GM12878 (cell line): ENCODE results near the gene PNLIPRP2. TPM values are rescaled to one million over a fixed set of nuclear protein-coding genes. Genes with fewer than 3 reads are reported as not detected.

Source experiments
- ATAC-seq: fragments of 200-7000 bp; cut with Tn5 transposase; 3 replicates; pipeline ENCODE4 v1.9.1; 2020; ENCODE audit warnings: mild to moderate bottlenecking, moderate library complexity
- BruUV-seq: library from RNA; stranded (reverse); fragments of 400-500 nt; replicated peaks from 2 replicates; lab custom pipeline; 2021; lab: Mats Ljungman, UMichigan
- CTCF ChIA-PET: fragments of 300-600 bp; sonication (Branson Sonifier 250); formaldehyde crosslinking; extraction: SDS; loops from one replicate; lab custom pipeline; 2021; ENCODE audit warnings: inconsistent platforms; lab: Yijun Ruan, JAX
- POLR2A ChIA-PET: fragments of 350-600 bp; formaldehyde crosslinking; extraction: SDS; loops from one replicate; lab custom pipeline; 2021; ENCODE audit warnings: inconsistent platforms; lab: Charles Lee
- RAD21 ChIA-PET: fragments of 300-600 bp; sonication (Branson Sonifier 250); formaldehyde crosslinking; loops from one replicate; lab custom pipeline; 2023; ENCODE audit warnings: antibody characterized with exemption; ENCODE audit not compliant: unreplicated experiment; lab: Charles Lee
- SMC1A ChIA-PET: fragments of 300-600 bp; sonication (Branson Sonifier 250); formaldehyde crosslinking; loops from one replicate; lab custom pipeline; 2023; ENCODE audit not compliant: unreplicated experiment, uncharacterized antibody; lab: Charles Lee
- DNase-seq: peaks from one replicate; pipeline ENCODE4 v3.0.0-alpha.2; 2011; ENCODE audit warnings: low read depth, low spot score
- FAIRE-seq: peaks from 3 replicates; lab custom pipeline; 2011; peaks lifted over from hg19 to GRCh38; lab: Jason Lieb, UNC
- H2AFZ ChIP-seq: 2 replicates; pipeline ENCODE4 v1.6.0; 2011; ENCODE audit warnings: low read depth, low read length, control low read depth; ENCODE audit not compliant: control insufficient read depth
- H3K27ac ChIP-seq: 2 replicates; pipeline ENCODE4 v1.5.1; 2011; ENCODE audit warnings: control low read depth; ENCODE audit not compliant: control insufficient read depth, insufficient read depth
- H3K27me3 ChIP-seq, 2 experiments: replicated peaks in 1 of 2; 2 replicates each; pipeline versions ENCODE4 v1.6.0 to v1.6.1; 2011; ENCODE audit warnings: low read length in 1 of 2; ENCODE audit not compliant: control insufficient read depth in 2 of 2, insufficient read depth in 2 of 2
- H3K36me3 ChIP-seq, 2 experiments: 2 replicates each; pipeline ENCODE4 v1.5.1; 2011; ENCODE audit warnings: low read length in 1 of 2; ENCODE audit not compliant: control insufficient read depth in 2 of 2, insufficient read depth in 2 of 2
- H3K4me1 ChIP-seq: 2 replicates; pipeline ENCODE4 v1.6.1; 2011; ENCODE audit warnings: mild to moderate bottlenecking, low read length, moderate library complexity, mixed read lengths; ENCODE audit not compliant: control insufficient read depth, insufficient read depth
- H3K4me2 ChIP-seq: 2 replicates; pipeline ENCODE4 v1.6.0; 2011; ENCODE audit warnings: control low read depth; ENCODE audit not compliant: control insufficient read depth, insufficient read depth
- H3K4me3 ChIP-seq: fragments of 200-600 bp; sonication (generic); 2 replicates; pipeline ENCODE4 v1.5.1; 2016
- H3K79me2 ChIP-seq: 2 replicates; pipeline ENCODE4 v1.6.0; 2011; ENCODE audit warnings: low read length; ENCODE audit not compliant: control insufficient read depth, insufficient read depth
- H3K9ac ChIP-seq: 2 replicates; pipeline ENCODE4 v1.8.0; 2011; ENCODE audit warnings: low read length, control low read depth, mixed read lengths; ENCODE audit not compliant: control insufficient read depth, insufficient read depth
- H3K9me3 ChIP-seq: replicated peaks from 3 replicates; pipeline ENCODE4 v1.5.1; 2011; ENCODE audit warnings: mild to moderate bottlenecking, low read length; ENCODE audit not compliant: control insufficient read depth, insufficient read depth
- H4K20me1 ChIP-seq: 2 replicates; pipeline ENCODE4 v1.6.0; 2011; ENCODE audit not compliant: control insufficient read depth, insufficient read depth
- ASH2L ChIP-seq: fragments of 300-600, 200-600 bp; sonication (generic); IDR thresholded peaks from 2 replicates; pipeline ENCODE4 v1.6.1; 2017; ENCODE audit warnings: low read depth, mild to moderate bottlenecking, borderline replicate concordance
- GABPA ChIP-seq: IDR thresholded peaks from 2 replicates; pipeline ENCODE4 v1.6.1; 2014; ENCODE audit warnings: antibody characterized with exemption, low read depth, mild to moderate bottlenecking, inconsistent platforms
- HDGF ChIP-seq: fragments of 450-650 bp; IDR thresholded peaks from 2 replicates; pipeline ENCODE4 v1.6.1; 2016; ENCODE audit warnings: antibody characterized with exemption
- IRF4 ChIP-seq: IDR thresholded peaks from 2 replicates; pipeline ENCODE4 v1.6.1; 2011; ENCODE audit warnings: low read depth, low read length
- NBN ChIP-seq: fragments of 450-650 bp; IDR thresholded peaks from 2 replicates; pipeline ENCODE4 v1.6.1; 2016
- SMARCA5 ChIP-seq: fragments of 450-650 bp; IDR thresholded peaks from 2 replicates; pipeline ENCODE4 v1.6.1; 2017; ENCODE audit warnings: mild to moderate bottlenecking
- SRF ChIP-seq, 2 experiments: IDR thresholded peaks; 2 replicates each; pipeline ENCODE4 v1.6.1; 2011; ENCODE audit warnings: low read depth in 2 of 2, low read length in 2 of 2, mild to moderate bottlenecking in 1 of 2, moderate library complexity in 1 of 2
- TAF1 ChIP-seq: IDR thresholded peaks from 2 replicates; pipeline ENCODE4 v1.6.1; 2011; ENCODE audit warnings: mild to moderate bottlenecking, low read depth, low read length, borderline replicate concordance
- ZBED1 ChIP-seq: IDR thresholded peaks from 2 replicates; pipeline ENCODE4 v1.6.1; 2016; ENCODE audit warnings: borderline replicate concordance
- WGBS: methylation state at CpG from one replicate; pipeline ENCODE4 v1.1.6; 2016; ENCODE audit warnings: low lambda C conversion rate; ENCODE audit not compliant: insufficient replicate concordance, insufficient coverage; ENCODE audit errors: missing lambda C conversion rate; 5-methylcytosine and 5-hydroxymethylcytosine counted together
- in situ Hi-C: fragments of 300-500 bp; cut with MboI; formaldehyde crosslinking; loops from 9 replicates; pipeline ENCODE4 v1.14.3; 2018; ENCODE audit warnings: mixed read lengths
- intact Hi-C: fragments of 100-400 bp; cut with micrococcal nuclease; formaldehyde crosslinking; loops from one replicate; pipeline ENCODE4 v1.14.2; 2022; ENCODE audit not compliant: unreplicated experiment
- polyA plus RNA-seq, 11 experiments: library from polyadenylated mRNA; depleted of rRNA in 4 of 11; unstranded in 6 of 11; stranded (reverse) in 5 of 11; fragments of >200 nt; fragmentation: Nextera tagmentation in 4 of 11; fragmentation: Illumina TruSeq in 1 of 11; extraction: Ambion mirVana in 4 of 11; extraction: Trizol in 1 of 11; gene quantifications; 1 replicate in 1 of 11; 2 replicates in 10 of 11; pipeline versions ENCODE4 v1.2.1 to v1.2.3, GENCODE V29; 2011 to 2016; ENCODE audit warnings: inconsistent platforms in 2 of 11, missing spikeins in 2 of 11, low read depth in 1 of 11
- total RNA-seq, 4 experiments: library from RNA; depleted of rRNA in 3 of 4; stranded (reverse); fragments of >200 nt in 3 of 4; fragmentation: Illumina TruSeq in 1 of 4; extraction: Trizol in 1 of 4; gene quantifications; 2 replicates each; pipeline versions ENCODE4 v1.2.1 to v1.2.3, GENCODE V29; 2013 to 2021
- TF ChIP-seq, protein P1 (sequence below): IDR thresholded peaks from 2 replicates; pipeline ENCODE4 v1.6.1; 2012; ENCODE audit warnings: improper control_type of control experiment, low read depth, low read length; ENCODE audit not compliant: insufficient replicate concordance
- TF ChIP-seq, protein P2 (sequence below): IDR thresholded peaks from 2 replicates; pipeline ENCODE4 v1.6.1; 2011; ENCODE audit warnings: low read depth, mild to moderate bottlenecking, low read length, moderate library complexity, borderline replicate concordance; ENCODE audit errors: extremely low read depth
- TF ChIP-seq, protein P3 (sequence below): IDR thresholded peaks from 2 replicates; pipeline ENCODE4 v1.6.1; 2012; ENCODE audit warnings: mild to moderate bottlenecking, low read depth, low read length
- TF ChIP-seq, protein P4 (sequence below): fragments of 450-650 bp; IDR thresholded peaks from 2 replicates; pipeline ENCODE4 v1.6.1; 2018; ENCODE audit warnings: mild to moderate bottlenecking, low read depth, moderate library complexity; ENCODE audit not compliant: partially characterized antibody

The PNLIPRP2 gene
- total and polyA plus RNA-seq, 10 of the 15 experiments (the other 5 are each of a cell fraction or from before 2014, with no cell fraction given): 0.33 TPM; not detected in 9

DNA sequence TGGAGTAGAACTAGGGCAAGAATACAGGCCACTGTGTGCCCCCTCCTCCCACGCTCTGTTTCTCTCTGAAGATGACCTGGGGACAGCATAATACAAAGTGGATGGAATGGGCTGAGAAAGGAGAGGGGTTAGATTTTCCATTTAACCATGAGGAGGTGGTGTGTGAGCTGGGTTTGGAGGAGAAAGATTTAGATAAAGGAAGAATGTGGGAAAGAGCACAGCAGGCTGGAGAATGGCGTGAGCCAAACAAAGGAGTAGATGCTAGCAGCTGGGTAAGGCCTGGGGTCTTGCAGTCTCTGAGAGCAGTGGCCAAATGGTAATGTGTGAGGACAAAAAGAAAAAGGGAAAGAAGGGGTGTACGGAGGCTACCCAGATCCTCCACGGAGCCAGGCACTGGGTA lies 8.6 kb downstream of the PNLIPRP2 start:
- no peaks in the 10 kb centered on the region for H3K9me3 ChIP-seq
- no peak overlapping the region for H3K4me3 ChIP-seq
- ChIA-PET RAD21 (no interaction called here), SMC1A (no interaction called here), CTCF (no interaction called here)
- no peaks in the 10 kb centered on the region for H4K20me1 ChIP-seq
- H3K27me3 ChIP-seq: no peaks in the 10 kb centered on the region; a peak in 2 of 4 replicates
- FAIRE-seq: no peak
- TF ChIP-seq ZBED1 (no peak), GABPA (no peak), NBN (no peak), HDGF (no peak), ASH2L (no peak), SRF (IDR thresholded peaks at IDR 0.05; ENCODE audit: low read depth in 2 of 2, low read length in 2 of 2) (no peak), TAF1 (no peak), SMARCA5 (no peak), IRF4 (no peak)
- TF ChIP-seq, protein P1, sequence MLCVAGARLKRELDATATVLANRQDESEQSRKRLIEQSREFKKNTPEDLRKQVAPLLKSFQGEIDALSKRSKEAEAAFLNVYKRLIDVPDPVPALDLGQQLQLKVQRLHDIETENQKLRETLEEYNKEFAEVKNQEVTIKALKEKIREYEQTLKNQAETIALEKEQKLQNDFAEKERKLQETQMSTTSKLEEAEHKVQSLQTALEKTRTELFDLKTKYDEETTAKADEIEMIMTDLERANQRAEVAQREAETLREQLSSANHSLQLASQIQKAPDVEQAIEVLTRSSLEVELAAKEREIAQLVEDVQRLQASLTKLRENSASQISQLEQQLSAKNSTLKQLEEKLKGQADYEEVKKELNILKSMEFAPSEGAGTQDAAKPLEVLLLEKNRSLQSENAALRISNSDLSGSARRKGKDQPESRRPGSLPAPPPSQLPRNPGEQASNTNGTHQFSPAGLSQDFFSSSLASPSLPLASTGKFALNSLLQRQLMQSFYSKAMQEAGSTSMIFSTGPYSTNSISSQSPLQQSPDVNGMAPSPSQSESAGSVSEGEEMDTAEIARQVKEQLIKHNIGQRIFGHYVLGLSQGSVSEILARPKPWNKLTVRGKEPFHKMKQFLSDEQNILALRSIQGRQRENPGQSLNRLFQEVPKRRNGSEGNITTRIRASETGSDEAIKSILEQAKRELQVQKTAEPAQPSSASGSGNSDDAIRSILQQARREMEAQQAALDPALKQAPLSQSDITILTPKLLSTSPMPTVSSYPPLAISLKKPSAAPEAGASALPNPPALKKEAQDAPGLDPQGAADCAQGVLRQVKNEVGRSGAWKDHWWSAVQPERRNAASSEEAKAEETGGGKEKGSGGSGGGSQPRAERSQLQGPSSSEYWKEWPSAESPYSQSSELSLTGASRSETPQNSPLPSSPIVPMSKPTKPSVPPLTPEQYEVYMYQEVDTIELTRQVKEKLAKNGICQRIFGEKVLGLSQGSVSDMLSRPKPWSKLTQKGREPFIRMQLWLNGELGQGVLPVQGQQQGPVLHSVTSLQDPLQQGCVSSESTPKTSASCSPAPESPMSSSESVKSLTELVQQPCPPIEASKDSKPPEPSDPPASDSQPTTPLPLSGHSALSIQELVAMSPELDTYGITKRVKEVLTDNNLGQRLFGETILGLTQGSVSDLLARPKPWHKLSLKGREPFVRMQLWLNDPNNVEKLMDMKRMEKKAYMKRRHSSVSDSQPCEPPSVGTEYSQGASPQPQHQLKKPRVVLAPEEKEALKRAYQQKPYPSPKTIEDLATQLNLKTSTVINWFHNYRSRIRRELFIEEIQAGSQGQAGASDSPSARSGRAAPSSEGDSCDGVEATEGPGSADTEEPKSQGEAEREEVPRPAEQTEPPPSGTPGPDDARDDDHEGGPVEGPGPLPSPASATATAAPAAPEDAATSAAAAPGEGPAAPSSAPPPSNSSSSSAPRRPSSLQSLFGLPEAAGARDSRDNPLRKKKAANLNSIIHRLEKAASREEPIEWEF: no peak
- TF ChIP-seq, protein P2, sequence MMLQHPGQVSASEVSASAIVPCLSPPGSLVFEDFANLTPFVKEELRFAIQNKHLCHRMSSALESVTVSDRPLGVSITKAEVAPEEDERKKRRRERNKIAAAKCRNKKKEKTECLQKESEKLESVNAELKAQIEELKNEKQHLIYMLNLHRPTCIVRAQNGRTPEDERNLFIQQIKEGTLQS: no peak
- TF ChIP-seq, protein P3, sequence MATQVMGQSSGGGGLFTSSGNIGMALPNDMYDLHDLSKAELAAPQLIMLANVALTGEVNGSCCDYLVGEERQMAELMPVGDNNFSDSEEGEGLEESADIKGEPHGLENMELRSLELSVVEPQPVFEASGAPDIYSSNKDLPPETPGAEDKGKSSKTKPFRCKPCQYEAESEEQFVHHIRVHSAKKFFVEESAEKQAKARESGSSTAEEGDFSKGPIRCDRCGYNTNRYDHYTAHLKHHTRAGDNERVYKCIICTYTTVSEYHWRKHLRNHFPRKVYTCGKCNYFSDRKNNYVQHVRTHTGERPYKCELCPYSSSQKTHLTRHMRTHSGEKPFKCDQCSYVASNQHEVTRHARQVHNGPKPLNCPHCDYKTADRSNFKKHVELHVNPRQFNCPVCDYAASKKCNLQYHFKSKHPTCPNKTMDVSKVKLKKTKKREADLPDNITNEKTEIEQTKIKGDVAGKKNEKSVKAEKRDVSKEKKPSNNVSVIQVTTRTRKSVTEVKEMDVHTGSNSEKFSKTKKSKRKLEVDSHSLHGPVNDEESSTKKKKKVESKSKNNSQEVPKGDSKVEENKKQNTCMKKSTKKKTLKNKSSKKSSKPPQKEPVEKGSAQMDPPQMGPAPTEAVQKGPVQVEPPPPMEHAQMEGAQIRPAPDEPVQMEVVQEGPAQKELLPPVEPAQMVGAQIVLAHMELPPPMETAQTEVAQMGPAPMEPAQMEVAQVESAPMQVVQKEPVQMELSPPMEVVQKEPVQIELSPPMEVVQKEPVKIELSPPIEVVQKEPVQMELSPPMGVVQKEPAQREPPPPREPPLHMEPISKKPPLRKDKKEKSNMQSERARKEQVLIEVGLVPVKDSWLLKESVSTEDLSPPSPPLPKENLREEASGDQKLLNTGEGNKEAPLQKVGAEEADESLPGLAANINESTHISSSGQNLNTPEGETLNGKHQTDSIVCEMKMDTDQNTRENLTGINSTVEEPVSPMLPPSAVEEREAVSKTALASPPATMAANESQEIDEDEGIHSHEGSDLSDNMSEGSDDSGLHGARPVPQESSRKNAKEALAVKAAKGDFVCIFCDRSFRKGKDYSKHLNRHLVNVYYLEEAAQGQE: no peak
- TF ChIP-seq, protein P4, sequence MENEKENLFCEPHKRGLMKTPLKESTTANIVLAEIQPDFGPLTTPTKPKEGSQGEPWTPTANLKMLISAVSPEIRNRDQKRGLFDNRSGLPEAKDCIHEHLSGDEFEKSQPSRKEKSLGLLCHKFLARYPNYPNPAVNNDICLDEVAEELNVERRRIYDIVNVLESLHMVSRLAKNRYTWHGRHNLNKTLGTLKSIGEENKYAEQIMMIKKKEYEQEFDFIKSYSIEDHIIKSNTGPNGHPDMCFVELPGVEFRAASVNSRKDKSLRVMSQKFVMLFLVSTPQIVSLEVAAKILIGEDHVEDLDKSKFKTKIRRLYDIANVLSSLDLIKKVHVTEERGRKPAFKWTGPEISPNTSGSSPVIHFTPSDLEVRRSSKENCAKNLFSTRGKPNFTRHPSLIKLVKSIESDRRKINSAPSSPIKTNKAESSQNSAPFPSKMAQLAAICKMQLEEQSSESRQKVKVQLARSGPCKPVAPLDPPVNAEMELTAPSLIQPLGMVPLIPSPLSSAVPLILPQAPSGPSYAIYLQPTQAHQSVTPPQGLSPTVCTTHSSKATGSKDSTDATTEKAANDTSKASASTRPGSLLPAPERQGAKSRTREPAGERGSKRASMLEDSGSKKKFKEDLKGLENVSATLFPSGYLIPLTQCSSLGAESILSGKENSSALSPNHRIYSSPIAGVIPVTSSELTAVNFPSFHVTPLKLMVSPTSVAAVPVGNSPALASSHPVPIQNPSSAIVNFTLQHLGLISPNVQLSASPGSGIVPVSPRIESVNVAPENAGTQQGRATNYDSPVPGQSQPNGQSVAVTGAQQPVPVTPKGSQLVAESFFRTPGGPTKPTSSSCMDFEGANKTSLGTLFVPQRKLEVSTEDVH: no peak
- TF ChIP-seq, all 136 proteins: peak for 0
- H3K9ac ChIP-seq: no peak overlapping the region
- no peak overlapping the region for H3K4me2 ChIP-seq
- H3K79me2 ChIP-seq: no peaks in the 10 kb centered on the region
- BruUV-seq: no TSS peak
- no peaks in the 10 kb centered on the region for H3K4me1 ChIP-seq
- POLR2A ChIA-PET: no interaction called here
- in situ Hi-C loops (no loop called here), intact Hi-C loops (no loop called here)
- H2AFZ ChIP-seq: no peak overlapping the region
- 28% methylated on average over 4 of the region's 4 CpGs for WGBS
- no peak overlapping the region for H3K27ac ChIP-seq
- DNase-seq (no peak), ATAC-seq (no peak)
- H3K36me3 ChIP-seq: no peaks in the 10 kb centered on the region
